GM19463 (cell line): ENCODE data around the gene GLIS1.

Experiments used
- ATAC-seq: cut with Tn5 transposase; IDR thresholded peaks from one replicate; pipeline ENCODE4 v1.9.1; 2021; ENCODE audit warnings: mild to moderate bottlenecking, moderate library complexity; ENCODE audit not compliant: unreplicated experiment

The GLIS1 gene

DNA sequence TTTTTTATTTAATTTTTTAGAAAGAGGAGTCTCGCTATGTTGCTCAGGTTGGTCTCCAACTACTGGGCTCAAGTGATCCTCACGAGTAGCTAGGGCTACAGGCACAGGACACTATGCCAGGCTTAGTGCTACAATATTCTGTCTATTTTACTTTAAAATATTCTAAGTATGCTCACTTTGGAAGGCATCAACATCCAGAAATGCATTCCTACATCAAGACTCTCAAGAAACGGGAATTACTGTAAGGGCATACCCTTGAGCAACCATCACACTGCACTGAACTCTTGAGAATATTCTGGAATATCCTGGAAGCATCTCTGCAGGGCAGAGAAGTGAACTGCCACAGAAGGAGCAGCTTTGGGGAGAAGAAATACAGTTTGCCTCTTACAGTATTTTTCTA, 280.3 kb downstream of the GLIS1 start:
- ATAC-seq: no peak
